GM23248 (cell line): ENCODE data around the gene PLA2G4D.
"Not testable (repeated sequence)": the region's sequence is repeated elsewhere in the genome, so short reads cannot be mapped to it uniquely, and the experiment has no call there.

Source experiments
- EZH2 ChIP-seq: fragments of 200-600 bp; sonication (generic); IDR thresholded peaks from 2 replicates; pipeline ENCODE4 v1.6.1; 2018; ENCODE audit warnings: antibody characterized with exemption, mild to moderate bottlenecking; ENCODE audit not compliant: insufficient read depth, poor library complexity, severe bottlenecking
- EZH2phosphoT487 ChIP-seq: fragments of 200-600 bp; sonication (generic); IDR thresholded peaks from 2 replicates; pipeline ENCODE4 v1.6.1; 2018; ENCODE audit warnings: antibody characterized with exemption, moderate library complexity, mild to moderate bottlenecking, low read depth; ENCODE audit not compliant: insufficient read depth

GRCh38 chr15:42091753-42092397 is 2.5 kb downstream of the PLA2G4D start:
- TF ChIP-seq EZH2, EZH2phosphoT487: not testable (repeated sequence)
